A549 (cell line): ENCODE measurements around the gene TGFBR3. TPM values are rescaled to one million over a fixed set of nuclear protein-coding genes. Genes with fewer than 3 reads are reported as not detected.
A peak's percentile ranks its signal among the peaks of the same experiment; 100 is the strongest.

Experiments used
- ATAC-seq, 2 experiments: fragments of 200-7000 bp in 1 of 2; fragments of >200 bp in 1 of 2; cut with Nextera tagmentation in 1 of 2; cut with Tn5 transposase in 1 of 2; 3 replicates each; pipeline versions ENCODE4 v1.8.0 to v1.9.1; 2018 to 2020; ENCODE audit warnings: mild to moderate bottlenecking in 1 of 2, moderate library complexity in 1 of 2
- CTCF ChIA-PET: fragments of 300-600 bp; sonication (Branson Sonifier 250); formaldehyde crosslinking; extraction: SDS; loops from one replicate; lab custom pipeline; 2021; ENCODE audit warnings: antibody characterized with exemption, inconsistent platforms; lab: Yijun Ruan, JAX
- POLR2A ChIA-PET: fragments of 350-600 bp; formaldehyde crosslinking; extraction: SDS; loops from one replicate; lab custom pipeline; 2021; ENCODE audit warnings: antibody characterized with exemption, inconsistent platforms; lab: Yijun Ruan, JAX
- DNase-seq, 2 experiments: peaks; one replicate each; pipeline versions ENCODE4 v3.0.0 to v3.0.0-alpha.2; 2011 to 2016; ENCODE audit warnings: low read depth in 1 of 2, low spot score in 1 of 2
- FAIRE-seq: peaks from 2 replicates; lab custom pipeline; 2011; peaks lifted over from hg19 to GRCh38; lab: Jason Lieb, UNC
- H3K27ac ChIP-seq, 2 experiments: fragments of >200 bp; sonication (Bioruptor Twin); formaldehyde crosslinking; 3 replicates each; pipeline ENCODE4 v1.5.1; 2016 to 2017
- H3K4me1 ChIP-seq: fragments of >200 bp; sonication (Bioruptor Twin); formaldehyde crosslinking; 3 replicates; pipeline ENCODE4 v1.6.1; 2016
- H3K4me2 ChIP-seq: fragments of >200 bp; sonication (Bioruptor Twin); formaldehyde crosslinking; 3 replicates; pipeline ENCODE4 v1.6.1; 2016
- H3K4me3 ChIP-seq: fragments of >200 bp; sonication (Bioruptor Twin); formaldehyde crosslinking; 3 replicates; pipeline ENCODE4 v1.5.1; 2016
- H3K9me3 ChIP-seq: fragments of >200 bp; sonication (Bioruptor Twin); formaldehyde crosslinking; 3 replicates; pipeline ENCODE4 v1.6.1; 2016
- CBX2 ChIP-seq: fragments of 200-600 bp; sonication (generic); IDR thresholded peaks from 2 replicates; pipeline ENCODE4 v1.6.1; 2016; ENCODE audit warnings: low read depth, mild to moderate bottlenecking, borderline replicate concordance
- CBX8 ChIP-seq: fragments of 200-600 bp; sonication (generic); IDR thresholded peaks from 2 replicates; pipeline ENCODE4 v1.6.1; 2016
- CTCF ChIP-seq: fragments of >200 bp; sonication (Bioruptor Twin); formaldehyde crosslinking; IDR thresholded peaks from 3 replicates; pipeline ENCODE4 v1.5.1; 2016
- HOXB5 ChIP-seq: fragments of 250-450 bp; sonication (Bioruptor Pico); IDR thresholded peaks from 2 replicates; pipeline ENCODE4 v1.5.0; 2020; ENCODE audit warnings: mild to moderate bottlenecking, moderate library complexity
- POLR2A ChIP-seq: IDR thresholded peaks from 2 replicates; pipeline ENCODE4 v1.6.1; 2012; ENCODE audit warnings: mild to moderate bottlenecking, low read length
- RAD21 ChIP-seq, 2 experiments: fragments of >200 bp in 1 of 2; sonication (Bioruptor Twin) in 1 of 2; formaldehyde crosslinking in 1 of 2; IDR thresholded peaks in 1 of 2; conservative IDR thresholded peaks in 1 of 2; 2 replicates in 1 of 2; 3 replicates in 1 of 2; pipeline ENCODE4 v1.6.1; 2012 to 2018; ENCODE audit warnings: inconsistent platforms in 1 of 2
- RNF2 ChIP-seq: fragments of 200-600 bp; sonication (generic); IDR thresholded peaks from 2 replicates; pipeline ENCODE4 v1.6.1; 2016; ENCODE audit warnings: low read depth, mild to moderate bottlenecking, antibody characterized with exemption, moderate library complexity, borderline replicate concordance
- TP53 ChIP-seq: fragments of 250-450 bp; sonication (Bioruptor Pico); IDR thresholded peaks from 2 replicates; pipeline ENCODE4 v1.5.0; 2021; ENCODE audit warnings: mild to moderate bottlenecking, moderate library complexity
- WGBS: methylation state at CpG from one replicate; pipeline ENCODE4 v1.1.6; 2017; ENCODE audit errors: missing lambda C conversion rate; 5-methylcytosine and 5-hydroxymethylcytosine counted together
- polyA plus RNA-seq, 4 experiments: library from polyadenylated mRNA; depleted of rRNA in 3 of 4; stranded (reverse); fragments of >200 nt; fragmentation: RNase III in 1 of 4; extraction: RNeasy Plus Mini Kit Qiagen cat#74134 plus additional on column Dnase treatment in 1 of 4; gene quantifications; 2 replicates in 3 of 4; 3 replicates in 1 of 4; pipeline ENCODE4 v1.2.3, GENCODE V29; 2011 to 2017
- TF ChIP-seq, protein P1 (sequence below): fragments of >200 bp; sonication (Bioruptor Twin); formaldehyde crosslinking; IDR thresholded peaks from 2 replicates; pipeline ENCODE4 v1.6.1; 2016

The TGFBR3 gene
- polyA plus RNA-seq, 2 of the 4 experiments (the other 2 are of a cell fraction) = 5.0 to 8.9 TPM

GRCh38 chr1:91830242-91831131 is 55.5 kb downstream of the TGFBR3 start:
- POLR2A ChIA-PET = no interaction called here
- Histone ChIP-seq H3K4me1 (peaks cover 73% of the 10 kb centered on the region), H3K4me3 (no peak overlapping the region), H3K4me2 (peak overlapping the region; percentile 49), H3K9me3 (no peaks in the 10 kb centered on the region), H3K27ac (peak overlapping the region; percentile 65 to 76)
- CTCF ChIA-PET = interaction anchor here (0.8 to 1.5 kb wide), 5 partner anchors 17 to 318 kb away, joined by 3 to 5 read pairs (median 3); no protein-coding TSS in a partner anchor
- FAIRE-seq (no peak), ATAC-seq (peak; percentile 69 to 80), DNase-seq (peak; percentile 21 to 80)
- peak; percentile 37 for TF ChIP-seq CTCF
- TF ChIP-seq RNF2 = no peak
- TF ChIP-seq TP53 (CRISPR knock-in tag) = no peak
- TF ChIP-seq RAD21 (conservative IDR thresholded peaks at IDR 0.05 in 1 of 2, IDR thresholded peaks at IDR 0.05 in 1 of 2) = peak in 1 of 2 experiments; percentile 26; a peak in 1 of 5 replicates
- no peak for TF ChIP-seq POLR2A
- TF ChIP-seq HOXB5 = no peak
- WGBS = 35% methylated on average over 9 of the region's 10 CpGs

GRCh38 chr1:91829293-91830153 is 56.4 kb downstream of the TGFBR3 start:
- peak overlapping the region; percentile 65 to 76; a peak in 5 of 6 replicates for H3K27ac ChIP-seq
- DNase-seq = no peak
- no peak overlapping the region for H3K4me3 ChIP-seq
- WGBS = 93% methylated on average over 6 of the region's 6 CpGs
- ChIA-PET CTCF (interaction anchor here (0.8 to 1.5 kb wide), 3 partner anchors 18 to 317 kb away, joined by 3 to 5 read pairs (median 3); no protein-coding TSS in a partner anchor), POLR2A (no interaction called here)
- no peak for FAIRE-seq
- H3K4me2 ChIP-seq = peak overlapping the region; percentile 49
- TF ChIP-seq, protein P1, sequence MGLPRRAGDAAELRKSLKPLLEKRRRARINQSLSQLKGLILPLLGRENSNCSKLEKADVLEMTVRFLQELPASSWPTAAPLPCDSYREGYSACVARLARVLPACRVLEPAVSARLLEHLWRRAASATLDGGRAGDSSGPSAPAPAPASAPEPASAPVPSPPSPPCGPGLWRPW = no peak
- no peak for TF ChIP-seq CBX2
- H3K9me3 ChIP-seq = no peaks in the 10 kb centered on the region
- ATAC-seq = no peak
- peaks cover 63% of the 10 kb centered on the region for H3K4me1 ChIP-seq

GRCh38 chr1:91828583-91829281 is 57.2 kb downstream of the TGFBR3 start:
- H3K4me1 ChIP-seq = peaks cover 62% of the 10 kb centered on the region
- CTCF ChIA-PET = interaction anchor here (1.0 kb wide), 1 partner anchor 57 kb away, joined by 4 read pairs; no protein-coding TSS in a partner anchor
- H3K9me3 ChIP-seq = no peaks in the 10 kb centered on the region
- DNase-seq = no peak
- peak overlapping the region; percentile 81 for H3K4me2 ChIP-seq
- H3K4me3 ChIP-seq = peak overlapping the region; percentile 17; the same call in 1 of the 3 replicates
- TF ChIP-seq CBX8 = no peak
- POLR2A ChIA-PET = no interaction called here
- peak overlapping the region; percentile 61 to 68; a peak in 5 of 6 replicates for H3K27ac ChIP-seq
- FAIRE-seq = no peak
- 60% methylated on average over 8 of the region's 9 CpGs for WGBS
- no peak; a peak in 1 of 6 replicates for ATAC-seq
